ENCODE results near the gene PNMT.

DNA sequence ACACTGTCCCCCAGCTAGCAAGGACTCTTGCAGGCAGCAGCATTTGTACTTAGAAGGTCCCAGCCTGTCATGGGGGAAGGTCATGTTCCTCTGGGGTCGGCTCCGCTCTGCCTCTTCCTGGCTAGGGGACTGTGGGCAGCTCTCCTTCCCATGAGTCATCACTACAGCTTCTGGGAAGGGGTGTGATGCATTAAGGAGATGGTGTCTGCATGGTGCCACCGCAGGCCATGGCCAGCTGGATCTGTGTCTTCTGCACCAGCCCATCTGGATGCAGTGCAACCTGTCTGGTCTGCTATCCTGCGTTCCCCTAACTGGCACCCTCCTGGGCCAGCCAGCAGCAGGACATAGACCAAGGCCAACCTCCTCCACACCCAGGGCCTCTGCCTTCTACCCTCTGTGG lies 25.0 kb upstream of the PNMT start:
- TF ChIP-seq, protein P1, sequence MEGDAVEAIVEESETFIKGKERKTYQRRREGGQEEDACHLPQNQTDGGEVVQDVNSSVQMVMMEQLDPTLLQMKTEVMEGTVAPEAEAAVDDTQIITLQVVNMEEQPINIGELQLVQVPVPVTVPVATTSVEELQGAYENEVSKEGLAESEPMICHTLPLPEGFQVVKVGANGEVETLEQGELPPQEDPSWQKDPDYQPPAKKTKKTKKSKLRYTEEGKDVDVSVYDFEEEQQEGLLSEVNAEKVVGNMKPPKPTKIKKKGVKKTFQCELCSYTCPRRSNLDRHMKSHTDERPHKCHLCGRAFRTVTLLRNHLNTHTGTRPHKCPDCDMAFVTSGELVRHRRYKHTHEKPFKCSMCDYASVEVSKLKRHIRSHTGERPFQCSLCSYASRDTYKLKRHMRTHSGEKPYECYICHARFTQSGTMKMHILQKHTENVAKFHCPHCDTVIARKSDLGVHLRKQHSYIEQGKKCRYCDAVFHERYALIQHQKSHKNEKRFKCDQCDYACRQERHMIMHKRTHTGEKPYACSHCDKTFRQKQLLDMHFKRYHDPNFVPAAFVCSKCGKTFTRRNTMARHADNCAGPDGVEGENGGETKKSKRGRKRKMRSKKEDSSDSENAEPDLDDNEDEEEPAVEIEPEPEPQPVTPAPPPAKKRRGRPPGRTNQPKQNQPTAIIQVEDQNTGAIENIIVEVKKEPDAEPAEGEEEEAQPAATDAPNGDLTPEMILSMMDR (IDR thresholded peaks at IDR 0.05 in 8 of 11, conservative IDR thresholded peaks at IDR 0.05 in 3 of 11) = no peak
- no peak for TF ChIP-seq POLR2A (IDR thresholded peaks at IDR 0.05)

Measured in spleen (tissue), 7 donors.